HG02610 (cell line): ENCODE measurements around the gene GOLIM4.

Experiments
- ATAC-seq: cut with Tn5 transposase; IDR thresholded peaks from one replicate; pipeline ENCODE4 v1.9.1; 2021; ENCODE audit warnings: mild to moderate bottlenecking, moderate library complexity; ENCODE audit not compliant: unreplicated experiment

Gene GOLIM4

DNA sequence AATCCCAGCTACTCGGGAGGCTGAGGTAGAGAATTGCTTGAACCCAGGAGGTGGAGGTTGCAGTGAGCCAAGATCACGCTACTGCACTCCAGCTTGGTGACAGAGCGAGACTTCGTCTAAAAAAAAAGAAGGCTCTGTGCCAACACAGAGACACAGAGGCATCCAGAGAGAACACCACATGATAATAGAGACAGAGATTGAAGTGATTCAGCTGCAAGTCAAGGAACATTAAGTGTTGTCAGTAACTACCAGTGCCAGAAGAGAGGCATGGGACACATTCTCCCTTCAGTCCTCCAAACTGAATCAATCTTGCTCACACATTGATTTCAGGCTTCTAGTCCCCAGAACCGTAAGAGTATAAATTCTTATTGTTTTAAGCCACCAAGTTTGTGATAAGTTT lies 97.5 kb downstream of the GOLIM4 start:
- no peak for ATAC-seq

DNA sequence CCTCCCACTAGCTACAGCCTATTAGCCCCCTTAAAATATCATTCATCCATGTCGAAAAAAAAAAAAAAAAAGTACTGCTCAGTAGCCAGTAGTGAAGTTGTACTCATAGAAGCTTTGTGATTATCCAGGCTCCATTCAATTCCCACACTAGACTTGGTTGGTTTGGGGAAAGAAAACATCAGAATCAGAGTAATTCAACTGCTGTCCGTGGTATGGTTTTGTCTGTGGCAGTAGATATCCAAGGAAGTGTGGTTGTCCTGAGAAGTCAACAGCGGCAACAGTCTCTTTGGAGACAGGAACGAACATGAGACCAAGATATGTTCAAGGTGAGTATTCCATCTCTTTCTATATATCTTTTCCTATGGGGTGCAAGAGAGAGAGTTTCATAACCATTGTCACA lies 99.2 kb downstream of the GOLIM4 start:
- no peak for ATAC-seq

DNA sequence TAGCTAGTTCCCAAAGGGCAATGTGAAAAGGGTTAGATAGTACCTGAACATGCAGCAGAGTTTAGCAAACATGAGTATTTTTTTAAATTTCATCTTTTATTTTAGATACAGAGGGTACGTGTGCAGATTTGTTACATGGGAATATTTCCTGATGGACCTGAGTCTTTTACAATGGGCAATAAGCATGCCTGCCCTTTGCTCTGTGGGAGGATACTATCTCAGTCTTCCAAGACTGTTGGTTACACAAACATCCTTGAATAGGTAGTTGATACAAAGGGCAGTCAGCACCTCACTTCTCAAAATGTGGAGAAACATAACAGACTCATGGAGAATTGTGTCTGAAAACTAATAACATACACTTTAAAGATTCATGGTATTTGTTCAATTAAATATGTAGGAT lies 103.3 kb downstream of the GOLIM4 start:
- ATAC-seq: no peak

DNA sequence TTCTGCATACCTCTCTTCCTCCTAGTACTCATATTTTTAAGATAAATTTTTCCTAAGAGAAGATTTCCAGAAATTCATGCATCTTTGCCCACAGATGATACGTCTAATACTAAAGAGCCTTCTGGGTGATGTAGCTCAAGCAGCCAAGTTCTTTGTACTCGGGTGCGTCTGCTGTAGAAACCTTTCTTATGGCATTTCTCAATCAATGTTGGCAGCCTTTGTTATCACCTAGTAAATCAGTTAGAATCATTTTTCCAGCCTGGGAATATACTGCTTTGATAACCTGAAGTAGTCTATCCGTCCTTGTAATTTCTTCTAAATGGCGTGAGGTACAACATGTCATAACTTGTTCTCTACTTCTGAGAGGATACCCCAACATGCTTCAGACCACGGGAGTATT lies 104.5 kb downstream of the GOLIM4 start:
- ATAC-seq: no peak

DNA sequence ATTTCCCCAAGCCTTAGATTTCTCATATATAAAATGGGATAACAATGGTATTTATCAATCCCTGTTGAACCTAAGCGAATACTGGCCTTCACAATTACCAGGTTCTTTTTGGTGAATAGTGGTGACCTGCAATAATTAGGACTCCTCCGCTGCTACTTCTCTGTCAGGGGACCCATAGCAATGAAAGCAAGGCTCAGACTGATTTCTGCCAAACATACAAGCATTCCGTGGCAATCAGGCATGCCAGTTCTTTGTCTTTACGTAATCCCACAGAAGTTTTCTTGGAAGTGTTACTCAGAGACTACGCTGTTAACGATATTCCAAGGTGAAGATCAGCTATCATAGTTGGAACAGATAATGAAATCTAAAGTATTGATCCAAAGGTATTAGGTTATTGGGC lies 105.7 kb downstream of the GOLIM4 start:
- no peak for ATAC-seq

DNA sequence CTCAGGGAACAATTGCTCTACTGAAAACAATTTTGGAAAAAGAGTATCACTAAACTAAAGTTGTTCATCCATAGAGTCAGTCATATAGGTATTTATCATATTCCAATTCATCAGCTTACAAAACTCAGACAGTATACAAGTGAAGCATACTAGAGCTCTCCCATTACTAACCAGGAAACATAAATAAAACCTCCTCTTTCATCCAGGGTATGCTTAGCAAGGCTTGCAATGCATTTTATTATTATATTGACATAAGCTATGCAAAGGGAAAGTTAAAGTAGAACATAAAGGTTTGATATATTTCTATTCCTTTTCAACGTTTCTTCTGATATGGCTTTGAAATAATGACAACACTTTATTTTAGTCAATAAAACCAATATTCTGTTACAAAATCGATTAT lies 106.7 kb downstream of the GOLIM4 start:
- ATAC-seq: no peak

DNA sequence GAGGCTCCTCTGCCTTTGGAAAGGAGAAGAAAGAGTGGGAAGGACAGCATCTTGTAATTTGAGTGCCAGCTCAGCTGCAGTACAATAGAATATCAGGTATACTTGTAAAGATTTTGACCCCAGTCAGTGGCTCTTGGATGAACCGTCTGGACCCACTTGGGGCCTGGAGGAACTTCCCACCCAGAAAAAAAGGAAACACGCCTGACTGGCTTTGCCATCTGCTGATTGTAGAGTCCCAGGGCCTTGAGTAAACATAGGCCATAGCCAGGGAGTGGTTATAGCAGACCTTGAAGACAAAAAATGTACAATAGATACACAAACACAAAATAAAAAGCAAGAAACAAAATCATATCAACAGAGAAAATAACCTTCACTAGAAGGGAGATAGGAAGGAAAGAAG lies 112.1 kb downstream of the GOLIM4 start:
- ATAC-seq: no peak

DNA sequence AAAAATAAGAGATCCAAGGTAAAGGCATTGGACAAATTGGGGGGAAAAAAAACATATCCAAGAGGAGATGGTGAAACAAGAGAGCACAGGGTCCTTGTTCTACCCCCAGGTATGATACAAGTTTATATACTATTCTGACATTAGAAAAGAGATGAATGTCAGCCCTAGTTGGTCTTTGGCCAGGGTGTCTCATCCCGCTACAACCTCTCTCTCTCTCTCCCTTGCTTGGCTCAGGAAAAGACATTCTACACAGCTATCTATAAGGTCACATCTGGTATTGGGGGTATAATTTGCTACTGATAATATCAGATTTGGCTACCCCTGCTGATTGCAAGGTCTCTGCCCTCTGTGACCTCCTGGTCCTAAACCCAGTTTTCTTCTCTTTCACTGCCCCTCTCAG lies 117.2 kb downstream of the GOLIM4 start:
- ATAC-seq: no peak

DNA sequence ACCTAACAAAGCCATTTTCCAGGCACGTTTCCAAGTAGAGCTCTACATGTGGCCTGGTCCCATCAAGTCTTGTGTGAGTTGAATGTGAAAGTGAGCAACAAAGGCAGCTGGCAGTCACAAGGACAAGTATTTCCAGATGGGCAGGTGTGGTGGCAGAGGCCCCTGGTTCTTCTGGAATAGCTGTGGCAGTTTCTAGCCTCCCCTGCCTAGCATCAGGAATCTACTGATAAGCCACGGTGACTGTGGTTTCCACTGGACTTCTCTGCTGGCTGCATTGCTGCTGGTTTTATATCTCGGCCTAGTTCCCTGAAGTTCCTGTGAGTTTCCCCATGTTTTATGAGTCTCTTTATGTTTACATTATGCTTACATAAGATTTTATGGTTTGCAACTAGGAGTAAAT lies 117.7 kb downstream of the GOLIM4 start:
- ATAC-seq: no peak

DNA sequence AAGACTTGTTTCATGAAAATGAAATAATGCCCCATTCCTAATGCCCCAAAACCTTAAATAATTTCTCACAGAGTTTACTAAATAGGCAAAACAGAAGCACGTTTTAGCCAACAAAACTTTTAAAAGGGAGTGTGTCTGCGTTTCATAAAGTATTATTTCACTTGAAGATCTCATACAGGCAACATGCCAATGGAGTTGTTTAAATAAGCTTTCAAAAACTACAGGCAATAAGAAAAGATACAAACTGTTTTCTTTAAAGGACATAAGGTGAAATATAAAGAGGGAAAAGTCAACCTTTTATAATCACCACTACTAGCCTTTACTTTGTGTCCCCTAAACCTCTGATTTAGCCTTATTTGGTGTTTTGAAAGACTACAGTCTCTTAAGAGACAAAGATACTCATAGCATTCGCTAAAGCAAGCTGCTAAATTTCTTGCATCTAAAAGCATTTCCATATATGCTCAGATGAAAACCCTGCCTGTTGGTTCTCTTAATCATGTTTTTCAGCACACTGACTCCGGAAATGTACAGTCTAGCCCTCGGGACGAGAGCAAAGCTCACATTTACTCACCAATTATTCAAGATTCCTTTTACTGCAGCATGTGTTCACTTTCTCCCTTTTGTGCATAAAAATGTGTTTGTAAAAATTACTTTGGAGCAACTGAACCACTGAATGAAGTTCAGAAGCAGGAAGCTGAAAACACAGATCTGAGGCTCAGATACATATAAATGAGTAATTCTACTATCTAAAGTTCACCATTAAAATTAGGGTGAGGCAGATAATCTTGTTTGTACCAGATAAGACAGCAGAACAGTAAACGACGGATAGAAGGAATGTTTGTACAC lies 119.0 kb downstream of the GOLIM4 start:
- no peak for ATAC-seq

DNA sequence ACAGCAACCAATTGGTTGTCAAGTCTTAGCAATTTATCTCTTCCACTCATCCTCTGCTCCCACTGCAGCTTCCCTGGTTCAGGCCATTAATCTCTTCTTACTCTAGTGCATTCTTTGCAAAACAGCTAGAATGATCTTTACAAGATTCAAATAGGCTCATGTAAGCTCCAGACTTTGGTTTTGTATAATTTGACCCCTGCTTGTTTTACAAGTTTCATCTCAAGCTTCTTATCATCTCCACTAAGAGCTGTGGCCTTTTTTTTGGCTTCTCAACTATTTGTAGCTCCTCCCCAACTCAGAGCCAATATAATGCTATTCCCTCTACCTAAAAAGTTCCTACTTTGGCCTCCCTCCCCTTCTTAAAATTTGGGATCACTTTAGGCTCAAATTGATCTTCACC lies 121.8 kb downstream of the GOLIM4 start:
- no peak for ATAC-seq

DNA sequence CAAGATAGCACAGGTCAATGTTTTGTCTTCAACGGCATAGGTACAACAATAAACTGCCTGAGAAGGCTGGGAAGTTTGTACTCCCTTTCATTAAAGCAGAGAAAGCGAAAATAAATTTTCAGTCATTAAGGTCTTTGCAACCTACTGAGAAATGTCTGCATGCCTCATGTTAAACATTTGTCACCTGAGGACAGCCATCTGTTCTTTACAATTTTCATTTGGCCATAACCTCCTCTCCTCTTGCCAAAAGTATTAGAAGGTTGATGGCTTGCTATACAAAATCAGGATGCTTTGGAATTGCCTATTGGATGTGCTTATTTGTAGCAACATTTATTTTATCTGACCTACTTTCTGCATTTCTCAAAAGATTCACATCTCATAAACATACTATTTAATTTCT lies 122.7 kb downstream of the GOLIM4 start:
- ATAC-seq: no peak

DNA sequence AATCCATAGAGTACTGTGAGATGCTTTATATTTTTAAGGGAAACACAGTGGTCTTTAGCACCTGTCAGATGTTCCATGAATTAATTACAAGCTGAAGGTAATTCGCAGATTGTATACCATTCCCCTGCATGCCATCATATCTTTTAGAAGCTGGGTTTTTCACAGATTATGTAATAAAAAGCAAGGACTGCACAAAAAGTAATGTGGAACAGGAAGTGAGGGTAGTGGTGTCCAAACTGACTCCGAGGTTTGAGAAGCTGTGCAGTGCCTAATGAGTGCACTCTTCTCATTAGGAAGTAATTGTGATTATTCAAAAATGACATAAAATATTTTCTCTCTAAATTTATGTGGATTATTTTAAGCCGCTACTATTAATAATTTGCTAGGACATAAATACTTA lies 123.2 kb downstream of the GOLIM4 start:
- no peak for ATAC-seq

DNA sequence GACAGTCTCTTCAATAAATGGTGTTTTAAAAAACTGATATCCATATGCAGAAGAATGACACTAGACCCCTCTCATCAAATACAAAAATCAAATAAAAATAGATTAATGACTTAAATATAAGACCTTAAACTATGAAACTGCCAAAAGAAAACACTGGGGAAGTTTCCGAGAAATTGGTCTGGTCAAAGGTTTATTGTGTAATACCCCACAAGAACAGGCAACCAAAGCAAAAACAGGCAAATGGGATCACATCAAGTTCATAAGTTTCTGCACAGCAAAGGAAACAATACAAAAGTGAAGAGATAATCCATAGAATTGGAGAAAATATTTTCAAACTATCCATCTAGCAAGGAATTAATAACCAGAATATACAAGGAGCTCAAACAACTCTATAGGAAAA lies 126.2 kb downstream of the GOLIM4 start:
- no peak for ATAC-seq

DNA sequence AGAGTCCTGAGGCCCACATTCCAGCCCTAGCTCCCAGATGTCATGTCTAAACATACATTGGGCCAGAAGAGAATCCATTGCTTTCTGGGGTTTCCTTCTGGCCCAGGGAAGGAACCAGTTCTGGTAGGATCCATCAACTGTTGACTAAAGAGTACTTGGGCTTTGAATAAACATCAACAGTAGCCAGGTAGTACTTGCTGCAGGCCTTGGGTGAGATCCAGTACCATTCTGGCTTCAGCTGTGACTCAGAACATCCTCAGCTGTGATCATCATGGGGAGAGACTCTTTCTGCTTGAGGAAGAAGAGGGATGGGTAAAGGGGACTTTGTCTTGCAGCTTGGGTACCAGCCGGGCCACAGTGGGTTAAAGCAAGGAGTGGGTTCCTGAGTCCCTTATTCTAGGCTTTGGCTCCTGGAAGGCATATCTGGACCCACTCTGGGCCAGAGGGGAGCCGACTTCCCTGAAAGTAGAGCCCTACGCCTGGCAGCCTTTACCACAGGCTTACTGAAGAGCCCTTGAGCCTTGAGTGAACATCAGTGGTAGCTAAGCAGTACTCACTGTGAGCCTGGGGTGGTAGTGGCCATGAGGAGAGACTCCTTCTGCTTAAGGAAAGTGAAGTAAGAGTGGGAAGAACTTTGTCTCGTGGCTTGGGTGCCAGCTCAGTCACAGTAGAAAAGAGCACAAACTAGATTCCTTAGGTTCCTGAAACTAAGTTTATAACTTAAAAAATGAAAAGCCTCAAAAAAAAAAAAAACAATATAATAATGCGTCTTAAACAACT lies 128.3 kb downstream of the GOLIM4 start:
- no peak for ATAC-seq
